GM19035 (cell line): ENCODE data around the gene AOPEP.

Experiments
- ATAC-seq: cut with Tn5 transposase; IDR thresholded peaks from one replicate; pipeline ENCODE4 v1.9.1; 2021; ENCODE audit not compliant: unreplicated experiment

Gene AOPEP

GRCh38 chr9:94909965-94910730 lies 183.6 kb downstream of the AOPEP start:
- no peak for ATAC-seq

GRCh38 chr9:94911211-94911610 lies 184.7 kb downstream of the AOPEP start:
- ATAC-seq: no peak

GRCh38 chr9:94911986-94912635 lies 185.6 kb downstream of the AOPEP start:
- ATAC-seq: no peak

GRCh38 chr9:94912700-94913249 lies 186.3 kb downstream of the AOPEP start:
- no peak for ATAC-seq

GRCh38 chr9:94913550-94913949 lies 187.1 kb downstream of the AOPEP start:
- ATAC-seq: no peak

- ATAC-seq: no peak
Measured at GRCh38 chr9:94915476-94916450, 189.3 kb downstream of the AOPEP start.

- no peak for ATAC-seq
Measured at GRCh38 chr9:94916956-94917355, 190.5 kb downstream of the AOPEP start.

GRCh38 chr9:94918038-94918753 lies 191.7 kb downstream of the AOPEP start:
- ATAC-seq: no peak

- no peak for ATAC-seq
Measured at GRCh38 chr9:94919376-94920098, 193.0 kb downstream of the AOPEP start.

GRCh38 chr9:94920420-94921091 lies 194.1 kb downstream of the AOPEP start:
- no peak for ATAC-seq

GRCh38 chr9:94921092-94921471 lies 194.6 kb downstream of the AOPEP start:
- ATAC-seq: no peak

GRCh38 chr9:94921656-94922055 lies 195.2 kb downstream of the AOPEP start:
- no peak for ATAC-seq

GRCh38 chr9:94922098-94922607 lies 195.7 kb downstream of the AOPEP start:
- no peak for ATAC-seq

- ATAC-seq: no peak
Measured at GRCh38 chr9:94922691-94923107, 196.2 kb downstream of the AOPEP start.

GRCh38 chr9:94923326-94924089 lies 197.0 kb downstream of the AOPEP start:
- ATAC-seq: no peak

GRCh38 chr9:94925751-94926430 lies 199.4 kb downstream of the AOPEP start:
- no peak for ATAC-seq

- no peak for ATAC-seq
Measured at GRCh38 chr9:94926431-94926800, 199.9 kb downstream of the AOPEP start.
